Loucy (cell line): ENCODE results near the gene ASMTL.

Source experiments
- H2AFZ ChIP-seq: fragments of 200-600 bp; sonication (generic); 2 replicates; pipeline ENCODE4 v1.6.0; 2016; ENCODE audit warnings: antibody characterized with exemption, mild to moderate bottlenecking, low read length, moderate library complexity
- H3F3A ChIP-seq: fragments of 200-600 bp; 2 replicates; pipeline ENCODE4 v1.6.0; 2016; ENCODE audit warnings: antibody characterized with exemption, low read depth, mild to moderate bottlenecking
- H3K27me3 ChIP-seq: fragments of 200-600 bp; sonication (generic); 2 replicates; pipeline ENCODE4 v1.6.1; 2014; ENCODE audit warnings: low read length, mild to moderate bottlenecking; ENCODE audit not compliant: insufficient read depth, poor library complexity, severe bottlenecking
- H3K36me3 ChIP-seq: fragments of 200-600 bp; sonication (generic); 2 replicates; pipeline ENCODE4 v1.6.1; 2016; ENCODE audit warnings: low read length; ENCODE audit not compliant: insufficient read depth
- H3K4me1 ChIP-seq: fragments of 200-600 bp; sonication (generic); 2 replicates; pipeline ENCODE4 v1.5.1; 2014; ENCODE audit warnings: low read length, mild to moderate bottlenecking; ENCODE audit not compliant: insufficient read depth, poor library complexity, severe bottlenecking
- H3K4me2 ChIP-seq: fragments of 200-600 bp; sonication (generic); 2 replicates; pipeline ENCODE4 v1.6.0; 2014; ENCODE audit warnings: antibody characterized with exemption, low read length, low read depth, mild to moderate bottlenecking; ENCODE audit not compliant: poor library complexity, severe bottlenecking
- H3K4me3 ChIP-seq: fragments of 200-600 bp; sonication (generic); 2 replicates; pipeline ENCODE4 v1.5.1; 2014; ENCODE audit warnings: low read length, mild to moderate bottlenecking, mixed read lengths; ENCODE audit not compliant: poor library complexity, severe bottlenecking
- H3K79me2 ChIP-seq: fragments of 200-600 bp; sonication (generic); 2 replicates; pipeline ENCODE4 v1.6.1; 2014; ENCODE audit warnings: low read length; ENCODE audit not compliant: insufficient read depth
- H3K9ac ChIP-seq: fragments of 200-600 bp; sonication (generic); 2 replicates; pipeline ENCODE4 v1.6.0; 2014; ENCODE audit warnings: mild to moderate bottlenecking, low read depth, low read length, moderate library complexity; ENCODE audit not compliant: poor library complexity, severe bottlenecking
- H3K9me2 ChIP-seq: fragments of 200-600 bp; sonication (generic); replicated peaks from 2 replicates; pipeline ENCODE4 v1.6.1; 2016; ENCODE audit warnings: low read depth, low read length, mixed read lengths
- H3K9me3 ChIP-seq: fragments of 200-600 bp; sonication (generic); 2 replicates; pipeline ENCODE4 v1.6.1; 2014; ENCODE audit warnings: mild to moderate bottlenecking, antibody characterized with exemption, low read length, low read depth; ENCODE audit not compliant: insufficient read depth
- H4K20me1 ChIP-seq: fragments of 200-600 bp; sonication (generic); 2 replicates; pipeline ENCODE4 v1.6.0; 2014; ENCODE audit warnings: antibody characterized with exemption, low read length, mild to moderate bottlenecking; ENCODE audit not compliant: insufficient read depth, poor library complexity, severe bottlenecking
- EZH2phosphoT487 ChIP-seq: fragments of 200-600 bp; IDR thresholded peaks from 2 replicates; pipeline ENCODE4 v1.6.1; 2018; ENCODE audit warnings: antibody characterized with exemption, mild to moderate bottlenecking, moderate library complexity, borderline replicate concordance
- TF ChIP-seq, protein P1 (sequence below): fragments of 200-600 bp; sonication (generic); conservative IDR thresholded peaks from 2 replicates; pipeline ENCODE4 v1.5.1; 2014; ENCODE audit warnings: mild to moderate bottlenecking, antibody characterized with exemption, low read length

Gene ASMTL

DNA sequence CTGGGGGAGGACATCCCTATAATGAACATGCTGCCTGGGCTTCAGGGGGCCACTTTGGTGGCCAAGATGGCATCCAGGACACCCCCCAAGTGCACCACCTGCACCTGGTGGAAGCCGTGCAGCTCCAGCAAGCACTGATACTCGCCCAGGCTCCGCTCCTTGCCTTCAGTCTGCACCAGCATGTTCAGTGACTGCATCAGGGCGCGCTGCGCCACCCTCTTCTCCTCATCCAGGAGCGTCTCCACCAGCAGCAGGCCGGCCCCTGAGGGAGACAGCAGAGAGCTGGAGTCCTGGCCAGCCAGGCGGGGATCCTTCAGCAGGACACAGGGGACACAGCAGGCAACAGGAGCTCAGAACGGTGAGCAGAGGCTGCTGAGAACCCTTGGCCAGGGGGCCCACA is 49.5 kb downstream of the ASMTL start:
- Histone ChIP-seq H3K27me3 (no peaks in the 10 kb centered on the region), H3F3A (no peaks in the 10 kb centered on the region), H3K4me3 (no peak overlapping the region), H3K4me2 (no peak overlapping the region), H2AFZ (no peak overlapping the region), H3K4me1 (no peaks in the 10 kb centered on the region), H3K36me3 (peaks cover 37% of the 10 kb centered on the region; the same call in 1 of the 2 replicates), H4K20me1 (no peaks in the 10 kb centered on the region), H3K9me2 (no peaks in the 10 kb centered on the region), H3K79me2 (no peaks in the 10 kb centered on the region), H3K9ac (no peak overlapping the region), H3K9me3 (no peaks in the 10 kb centered on the region)
- no peak for TF ChIP-seq EZH2phosphoT487
- TF ChIP-seq, protein P1, sequence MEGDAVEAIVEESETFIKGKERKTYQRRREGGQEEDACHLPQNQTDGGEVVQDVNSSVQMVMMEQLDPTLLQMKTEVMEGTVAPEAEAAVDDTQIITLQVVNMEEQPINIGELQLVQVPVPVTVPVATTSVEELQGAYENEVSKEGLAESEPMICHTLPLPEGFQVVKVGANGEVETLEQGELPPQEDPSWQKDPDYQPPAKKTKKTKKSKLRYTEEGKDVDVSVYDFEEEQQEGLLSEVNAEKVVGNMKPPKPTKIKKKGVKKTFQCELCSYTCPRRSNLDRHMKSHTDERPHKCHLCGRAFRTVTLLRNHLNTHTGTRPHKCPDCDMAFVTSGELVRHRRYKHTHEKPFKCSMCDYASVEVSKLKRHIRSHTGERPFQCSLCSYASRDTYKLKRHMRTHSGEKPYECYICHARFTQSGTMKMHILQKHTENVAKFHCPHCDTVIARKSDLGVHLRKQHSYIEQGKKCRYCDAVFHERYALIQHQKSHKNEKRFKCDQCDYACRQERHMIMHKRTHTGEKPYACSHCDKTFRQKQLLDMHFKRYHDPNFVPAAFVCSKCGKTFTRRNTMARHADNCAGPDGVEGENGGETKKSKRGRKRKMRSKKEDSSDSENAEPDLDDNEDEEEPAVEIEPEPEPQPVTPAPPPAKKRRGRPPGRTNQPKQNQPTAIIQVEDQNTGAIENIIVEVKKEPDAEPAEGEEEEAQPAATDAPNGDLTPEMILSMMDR, result no peak

DNA sequence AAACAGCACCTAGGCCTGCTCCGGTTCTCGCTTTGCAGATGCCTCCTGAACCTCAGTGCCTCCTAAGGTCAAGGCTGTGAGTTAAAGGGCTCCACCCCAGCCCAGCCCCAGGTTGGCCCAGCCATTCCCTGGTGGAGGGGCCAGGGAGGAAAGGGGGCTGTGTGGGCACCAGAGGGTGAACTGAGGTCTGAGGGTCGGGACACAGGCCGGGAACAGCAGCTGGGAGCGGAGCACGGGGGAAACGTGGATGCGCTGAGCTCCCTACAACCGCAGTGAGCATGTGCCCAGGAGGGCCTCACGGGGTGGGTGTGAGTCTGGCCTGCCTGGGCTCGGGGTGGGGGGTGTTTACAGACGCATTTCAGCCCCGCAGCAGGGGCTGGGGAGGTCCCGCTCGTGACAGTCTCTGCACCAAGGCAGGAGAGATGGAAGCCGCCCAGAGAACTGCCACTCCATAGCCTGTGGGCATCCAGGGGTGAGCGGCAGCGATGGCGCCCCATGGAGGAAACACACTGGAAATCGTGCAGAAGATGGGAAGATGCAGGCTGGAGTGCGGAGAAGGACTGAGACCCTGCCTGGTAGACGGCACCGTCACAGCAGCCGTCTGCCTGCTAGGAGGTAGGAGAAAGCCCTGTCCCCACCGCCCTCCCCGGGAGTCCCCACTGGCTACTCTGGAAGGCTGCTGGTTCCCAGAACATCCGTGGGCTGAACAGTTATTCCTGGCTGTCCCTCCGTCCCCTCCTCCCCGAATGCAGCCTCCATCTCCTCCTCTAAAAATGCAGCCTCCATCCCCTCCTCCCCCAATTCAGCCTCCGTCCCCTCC is 50.9 kb downstream of the ASMTL start:
- Histone ChIP-seq H3K9me3 (no peaks in the 10 kb centered on the region), H4K20me1 (no peaks in the 10 kb centered on the region), H3F3A (no peaks in the 10 kb centered on the region), H3K9ac (no peak overlapping the region), H3K4me1 (no peaks in the 10 kb centered on the region), H3K4me3 (no peak overlapping the region), H3K79me2 (no peaks in the 10 kb centered on the region), H2AFZ (no peak overlapping the region), H3K36me3 (peaks cover 32% of the 10 kb centered on the region; the same call in 1 of the 2 replicates), H3K27me3 (no peaks in the 10 kb centered on the region), H3K9me2 (no peaks in the 10 kb centered on the region), H3K4me2 (no peak overlapping the region)
- TF ChIP-seq, protein P1, result no peak
- no peak for TF ChIP-seq EZH2phosphoT487

DNA sequence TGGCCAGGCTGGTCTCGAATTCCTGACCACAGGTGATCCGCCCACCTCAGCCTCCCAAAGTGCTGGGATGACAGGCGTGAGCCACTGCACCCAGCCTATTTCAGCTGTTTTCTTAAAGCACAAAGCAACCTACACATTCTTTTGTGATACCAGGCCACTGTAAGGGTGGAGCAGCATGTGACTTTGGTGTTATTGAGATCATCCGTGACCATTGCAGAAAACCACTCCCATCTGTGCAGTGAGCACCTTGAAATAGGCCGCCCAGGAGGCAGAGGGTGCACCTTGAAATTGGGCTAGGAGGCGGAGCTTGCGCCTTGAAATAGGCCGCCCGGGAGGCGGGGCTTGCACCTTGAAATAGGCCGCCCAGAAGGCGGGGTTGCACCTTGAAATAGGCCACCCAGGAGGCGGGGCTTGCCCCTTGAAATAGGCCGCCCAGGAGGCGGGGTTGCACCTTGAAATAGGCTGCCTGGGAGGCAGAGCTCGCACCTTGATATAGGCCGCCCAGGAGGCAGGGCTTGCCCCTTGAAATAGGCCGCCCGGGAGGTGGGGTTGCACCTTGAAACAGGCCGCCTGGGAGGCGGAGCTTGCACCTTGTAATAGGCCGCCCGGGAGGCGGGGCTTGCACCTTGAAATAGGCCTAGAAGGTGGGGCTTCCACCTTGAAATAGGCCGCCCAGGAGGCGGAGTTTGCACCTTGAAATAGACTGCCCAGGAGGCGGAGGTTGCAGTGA is 51.8 kb downstream of the ASMTL start:
- no peaks in the 10 kb centered on the region for H3K9me2 ChIP-seq
- H3K4me2 ChIP-seq, result no peak overlapping the region
- H4K20me1 ChIP-seq, result no peaks in the 10 kb centered on the region
- peaks cover 26% of the 10 kb centered on the region; the same call in 1 of the 2 replicates for H3K36me3 ChIP-seq
- no peaks in the 10 kb centered on the region for H3K9me3 ChIP-seq
- peaks cover 2% of the 10 kb centered on the region; the same call in 1 of the 2 replicates for H3K79me2 ChIP-seq
- H3K4me1 ChIP-seq, result no peaks in the 10 kb centered on the region
- TF ChIP-seq EZH2phosphoT487, result no peak
- TF ChIP-seq, protein P1, result no peak
- no peak overlapping the region for H2AFZ ChIP-seq
- H3F3A ChIP-seq, result no peaks in the 10 kb centered on the region
- H3K4me3 ChIP-seq, result no peak overlapping the region
- H3K9ac ChIP-seq, result no peak overlapping the region
- no peaks in the 10 kb centered on the region for H3K27me3 ChIP-seq
